ENCODE results near the gene KCNQ2. TPM values are rescaled to one million over a fixed set of nuclear protein-coding genes. Genes with fewer than 3 reads are reported as not detected.
A peak's percentile ranks its signal among the peaks of the same experiment; 100 is the strongest.

The KCNQ2 gene
- total RNA-seq, 2 experiments from 2014 or later, result not detected

DNA sequence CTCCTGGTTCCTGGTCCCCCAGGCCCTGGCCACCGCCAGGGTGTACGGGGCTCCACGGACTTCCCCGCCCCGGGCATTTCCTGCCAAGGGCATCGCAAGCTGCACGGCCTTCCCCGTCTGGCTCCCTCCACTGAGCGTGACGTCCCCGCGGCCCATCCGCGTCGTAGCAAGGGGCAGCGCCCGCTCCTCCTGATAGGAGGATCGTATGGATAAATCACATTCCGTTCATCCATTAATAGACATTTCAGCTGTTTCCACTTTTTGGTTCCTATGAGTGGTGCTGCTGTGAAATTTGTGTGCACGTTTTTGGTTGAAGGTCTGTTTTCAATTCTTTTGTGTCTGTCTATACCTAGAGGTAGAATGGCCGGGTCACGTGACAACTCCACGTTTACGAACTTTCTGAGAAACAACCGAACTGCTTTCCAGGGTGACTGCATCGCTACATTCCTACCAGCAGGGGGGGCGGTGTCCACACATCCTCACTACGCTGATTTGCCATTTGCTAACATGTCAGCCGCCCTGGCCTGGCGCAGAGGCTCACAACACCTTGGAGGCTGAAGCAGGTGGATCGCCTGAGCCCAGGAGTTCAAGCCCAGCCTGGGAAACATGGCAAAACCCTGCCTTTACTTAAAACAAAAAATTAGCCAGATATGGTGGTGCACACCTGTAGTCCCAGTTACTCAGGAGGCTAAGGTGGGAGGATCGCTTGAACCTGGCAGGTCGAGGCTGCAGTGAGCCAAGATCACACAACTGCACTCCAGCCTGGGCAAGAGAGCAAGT lies 37.7 kb downstream of the KCNQ2 start:
- Mint-ChIP-seq H3K4me3 (peak overlapping the region; percentile 19), H3K36me3 (ENCODE audit: low read depth) (no peaks in the 10 kb centered on the region), H3K4me1 (peaks cover 6% of the 10 kb centered on the region), H3K27me3 (peaks cover 8% of the 10 kb centered on the region), H3K9me3 (ENCODE audit: low read depth) (no peaks in the 10 kb centered on the region), H3K27ac (peak overlapping the region; percentile 58)
- intact Hi-C loops (cut with DNase I, micrococcal nuclease), result loop anchor here (1.0 to 5.0 kb wide), 3 partner anchors 86 to 103 kb away; partner anchors contain the start of genes PPDPF (in 2 of the 2) and PTK6 (in 1 of the 2)
- ATAC-seq, result peak; percentile 80
- ChIA-PET CTCF (interaction anchor here (0.8 kb wide), 1 partner anchor 20 kb away, joined by 3 read pairs; no protein-coding TSS in a partner anchor), POLR2A (no interaction called here)
- peak; percentile 90 for DNase-seq

DNA sequence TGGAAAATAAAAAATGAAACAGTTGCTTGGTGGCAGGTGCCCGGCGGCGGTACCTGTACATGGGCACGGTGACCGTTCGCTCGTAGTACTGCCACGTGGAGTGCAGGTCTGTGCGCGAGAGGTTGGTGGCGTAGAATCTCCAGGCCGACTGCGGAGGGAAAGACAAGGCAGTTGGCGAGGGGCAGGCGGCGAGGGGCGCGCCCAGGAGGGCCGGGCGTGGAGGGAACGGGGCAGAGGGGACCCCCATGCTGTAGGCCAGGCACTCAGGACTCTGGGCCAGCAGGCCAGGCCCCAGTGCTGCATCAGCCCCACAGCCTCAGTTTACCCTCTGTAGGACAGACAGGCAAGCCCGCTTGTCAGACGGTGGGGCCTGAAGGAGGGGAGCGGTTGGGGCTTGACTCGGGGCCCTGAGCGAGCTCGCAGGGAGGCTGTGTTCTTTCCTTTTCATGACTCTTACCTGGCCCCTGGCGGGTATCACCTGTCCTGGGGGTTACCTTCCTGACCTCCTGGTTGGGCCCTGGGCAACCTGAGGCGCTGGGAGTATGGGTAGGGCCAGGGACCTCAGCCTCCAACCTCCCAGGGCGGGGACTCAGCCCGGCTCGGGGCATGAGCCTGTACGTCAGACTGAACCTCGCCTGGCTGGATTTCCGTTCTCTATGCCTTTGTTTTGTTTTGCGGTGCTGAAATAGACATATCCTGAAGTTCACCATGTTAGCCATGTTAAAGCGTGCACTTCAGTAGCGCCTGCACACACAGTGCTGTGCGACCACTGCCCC lies 38.5 kb downstream of the KCNQ2 start:
- POLR2A ChIA-PET, result no interaction called here
- peak; percentile 17 for ATAC-seq

DNA sequence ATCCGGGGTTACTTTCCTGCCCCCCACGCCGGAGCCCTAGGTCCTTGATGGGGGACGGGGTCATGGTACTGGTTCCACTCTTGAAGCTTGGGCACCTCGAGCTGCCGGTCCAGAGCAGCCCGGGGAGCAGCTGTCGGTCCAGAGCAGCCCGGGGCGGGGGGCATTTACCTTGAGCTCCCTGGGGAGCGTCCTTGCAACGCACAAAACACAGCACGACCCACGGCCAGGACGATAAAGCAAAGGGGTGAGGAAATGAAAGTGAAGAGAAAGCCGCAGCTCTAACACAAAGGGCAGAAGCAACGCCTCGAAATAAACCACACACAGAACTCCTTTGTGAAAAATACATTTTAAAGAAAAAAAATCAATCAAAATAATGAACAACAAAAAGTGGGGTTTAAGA lies 39.1 kb downstream of the KCNQ2 start:
- H3K4me3 Mint-ChIP-seq, result no peak overlapping the region
- no peak for ATAC-seq
- peaks cover 6% of the 10 kb centered on the region for H3K27me3 Mint-ChIP-seq
- H3K4me1 Mint-ChIP-seq, result peaks cover 6% of the 10 kb centered on the region
- no peak overlapping the region for H3K27ac Mint-ChIP-seq
- DNase-seq, result no peak
- no peaks in the 10 kb centered on the region for H3K9me3 Mint-ChIP-seq (ENCODE audit: low read depth)
- ChIA-PET CTCF (interaction anchor here (0.8 kb wide), 1 partner anchor 106 kb away, joined by 3 read pairs; no protein-coding TSS in a partner anchor), POLR2A (no interaction called here)
- intact Hi-C loops (cut with DNase I, micrococcal nuclease), result no loop called here
- H3K36me3 Mint-ChIP-seq (ENCODE audit: low read depth), result no peaks in the 10 kb centered on the region

More for the DNA sequence above, 38.5 kb downstream of the KCNQ2 start:
- intact Hi-C loops (cut with DNase I, micrococcal nuclease), result no loop called here
- no peak overlapping the region for H3K4me3 Mint-ChIP-seq
- DNase-seq, result no peak
- H3K4me1 Mint-ChIP-seq, result peaks cover 6% of the 10 kb centered on the region
- CTCF ChIA-PET, result interaction anchor here (0.8 kb wide), 2 partner anchors 21 to 105 kb away, joined by 3 read pairs; no protein-coding TSS in a partner anchor
- no peaks in the 10 kb centered on the region for H3K36me3 Mint-ChIP-seq (ENCODE audit: low read depth)
- H3K9me3 Mint-ChIP-seq (ENCODE audit: low read depth), result no peaks in the 10 kb centered on the region
- H3K27me3 Mint-ChIP-seq, result peaks cover 8% of the 10 kb centered on the region
- H3K27ac Mint-ChIP-seq, result peak overlapping the region; percentile 31

DNA sequence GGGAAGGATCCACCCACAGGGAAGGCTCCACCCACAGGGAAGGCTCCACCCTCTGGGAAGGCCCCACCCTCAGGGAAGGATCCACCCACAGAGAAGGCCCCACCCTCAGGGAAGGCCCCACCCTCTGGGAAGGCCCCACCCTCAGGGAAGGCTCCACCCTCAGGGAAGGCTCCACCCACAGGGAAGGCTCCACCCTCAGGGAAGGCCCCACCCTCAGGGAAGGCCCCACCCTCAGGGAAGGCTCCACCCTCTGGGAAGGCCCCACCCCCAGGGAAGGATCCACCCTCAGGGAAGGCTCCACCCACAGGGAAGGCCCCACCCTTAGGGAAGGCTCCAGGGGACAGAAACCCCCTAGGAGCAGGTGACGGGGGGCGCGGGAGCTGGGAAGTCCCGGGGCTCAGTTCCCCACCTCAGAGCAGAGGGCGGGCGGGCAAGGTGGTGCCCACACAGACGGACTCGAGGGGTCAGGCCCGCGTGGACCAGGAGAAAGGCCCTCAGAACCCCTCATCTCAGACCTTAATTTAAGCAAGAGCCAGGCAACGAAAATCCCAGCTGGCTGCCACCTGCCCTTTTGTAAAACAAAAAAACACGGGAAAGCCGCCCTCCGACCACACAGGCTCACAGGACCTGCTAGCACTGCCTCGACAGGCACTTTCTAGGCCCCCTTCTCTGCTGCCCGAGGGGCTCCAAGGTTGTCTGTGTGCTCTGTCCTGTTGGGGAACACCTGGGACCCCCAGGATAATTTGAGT lies 39.7 kb downstream of the KCNQ2 start:
- DNase-seq (no peak), ATAC-seq (no peak)
- peaks cover 6% of the 10 kb centered on the region for H3K4me1 Mint-ChIP-seq
- H3K9me3 Mint-ChIP-seq (ENCODE audit: low read depth), result no peaks in the 10 kb centered on the region
- ChIA-PET CTCF (interaction anchor here (0.8 kb wide), 1 partner anchor 106 kb away, joined by 3 read pairs; no protein-coding TSS in a partner anchor), POLR2A (no interaction called here)
- H3K36me3 Mint-ChIP-seq (ENCODE audit: low read depth), result no peaks in the 10 kb centered on the region
- no peak overlapping the region for H3K4me3 Mint-ChIP-seq
- H3K27ac Mint-ChIP-seq, result no peak overlapping the region
- intact Hi-C loops (cut with DNase I, micrococcal nuclease), result no loop called here
- H3K27me3 Mint-ChIP-seq, result peaks cover 6% of the 10 kb centered on the region

DNA sequence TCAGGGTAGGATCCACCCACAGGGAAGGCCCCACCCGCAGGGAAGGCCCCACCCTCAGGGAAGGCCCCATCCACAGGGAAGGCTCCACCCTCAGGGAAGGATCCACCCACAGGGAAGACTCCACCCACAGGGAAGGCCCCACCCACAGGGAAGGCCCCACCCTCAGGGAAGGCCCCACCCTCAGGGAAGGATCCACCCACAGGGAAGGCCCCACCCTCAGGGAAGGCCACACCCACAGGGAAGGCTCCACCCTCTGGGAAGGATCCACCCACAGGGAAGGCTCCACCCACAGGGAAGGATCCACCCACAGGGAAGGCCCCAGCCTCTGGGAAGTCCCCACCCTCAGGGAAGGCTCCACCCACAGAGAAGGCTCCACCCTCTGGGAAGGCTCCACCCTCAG lies 40.5 kb downstream of the KCNQ2 start:
- DNase-seq (no peak), ATAC-seq (no peak)
- ChIA-PET POLR2A (no interaction called here), CTCF (no interaction called here)
- Mint-ChIP-seq H3K27me3 (peaks cover under 1% of the 10 kb centered on the region), H3K36me3 (ENCODE audit: low read depth) (no peaks in the 10 kb centered on the region), H3K27ac (no peak overlapping the region), H3K4me1 (peaks cover 6% of the 10 kb centered on the region), H3K4me3 (no peak overlapping the region), H3K9me3 (ENCODE audit: low read depth) (no peaks in the 10 kb centered on the region)
- intact Hi-C loops (cut with DNase I, micrococcal nuclease), result no loop called here

DNA sequence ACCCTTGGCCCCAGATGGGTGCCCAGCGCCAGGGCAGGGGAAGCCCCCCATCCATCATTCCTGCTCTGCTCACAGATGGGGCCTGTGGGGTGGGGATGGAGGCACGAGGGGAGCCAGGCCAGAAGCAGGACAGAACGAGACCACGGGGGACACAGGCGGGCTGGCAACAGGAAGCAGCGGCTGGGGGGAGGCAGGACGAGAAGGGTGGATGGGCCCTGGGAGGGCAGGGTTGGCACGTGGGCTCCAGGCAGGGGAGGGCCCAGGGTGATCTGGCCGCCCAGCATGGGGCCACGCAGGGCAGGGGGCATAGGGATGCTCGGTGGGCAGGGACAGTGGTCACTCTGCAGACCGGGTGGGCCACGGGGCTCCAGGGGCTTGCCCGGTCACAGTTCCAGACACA lies 41.6 kb downstream of the KCNQ2 start:
- no peak overlapping the region for H3K27ac Mint-ChIP-seq
- POLR2A ChIA-PET, result no interaction called here
- H3K4me1 Mint-ChIP-seq, result peaks cover 6% of the 10 kb centered on the region
- CTCF ChIA-PET, result no interaction called here
- ATAC-seq (no peak), DNase-seq (no peak)
- H3K27me3 Mint-ChIP-seq, result no peaks in the 10 kb centered on the region
- H3K36me3 Mint-ChIP-seq (ENCODE audit: low read depth), result no peaks in the 10 kb centered on the region
- no peaks in the 10 kb centered on the region for H3K9me3 Mint-ChIP-seq (ENCODE audit: low read depth)
- intact Hi-C loops (cut with DNase I, micrococcal nuclease), result no loop called here
- no peak overlapping the region for H3K4me3 Mint-ChIP-seq

DNA sequence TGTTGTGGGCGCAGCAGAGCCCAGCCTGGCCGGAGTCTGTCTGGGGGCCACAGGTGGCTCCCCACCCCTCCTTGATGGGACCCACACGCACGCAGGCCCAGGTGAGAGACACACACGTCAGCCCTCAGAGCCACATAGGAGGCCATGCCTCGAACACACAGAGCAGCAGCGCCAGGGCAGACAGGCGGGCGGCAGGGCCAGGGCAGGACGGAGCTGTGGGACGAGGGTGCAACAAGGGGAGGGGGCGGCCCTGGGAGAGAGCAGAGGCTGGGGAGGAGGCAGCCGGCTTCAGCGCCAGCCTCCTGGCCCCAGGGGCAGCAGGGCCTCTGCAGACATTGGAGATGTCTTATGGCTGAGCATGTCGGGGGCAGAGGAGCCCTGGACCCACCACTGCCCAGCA lies 42.5 kb downstream of the KCNQ2 start:
- Mint-ChIP-seq H3K36me3 (ENCODE audit: low read depth) (no peaks in the 10 kb centered on the region), H3K4me1 (peaks cover 5% of the 10 kb centered on the region), H3K27ac (no peak overlapping the region), H3K9me3 (ENCODE audit: low read depth) (no peaks in the 10 kb centered on the region), H3K4me3 (no peak overlapping the region), H3K27me3 (no peaks in the 10 kb centered on the region)
- POLR2A ChIA-PET, result no interaction called here
- no peak for DNase-seq
- CTCF ChIA-PET, result no interaction called here
- intact Hi-C loops (cut with DNase I, micrococcal nuclease), result no loop called here
- no peak for ATAC-seq

DNA sequence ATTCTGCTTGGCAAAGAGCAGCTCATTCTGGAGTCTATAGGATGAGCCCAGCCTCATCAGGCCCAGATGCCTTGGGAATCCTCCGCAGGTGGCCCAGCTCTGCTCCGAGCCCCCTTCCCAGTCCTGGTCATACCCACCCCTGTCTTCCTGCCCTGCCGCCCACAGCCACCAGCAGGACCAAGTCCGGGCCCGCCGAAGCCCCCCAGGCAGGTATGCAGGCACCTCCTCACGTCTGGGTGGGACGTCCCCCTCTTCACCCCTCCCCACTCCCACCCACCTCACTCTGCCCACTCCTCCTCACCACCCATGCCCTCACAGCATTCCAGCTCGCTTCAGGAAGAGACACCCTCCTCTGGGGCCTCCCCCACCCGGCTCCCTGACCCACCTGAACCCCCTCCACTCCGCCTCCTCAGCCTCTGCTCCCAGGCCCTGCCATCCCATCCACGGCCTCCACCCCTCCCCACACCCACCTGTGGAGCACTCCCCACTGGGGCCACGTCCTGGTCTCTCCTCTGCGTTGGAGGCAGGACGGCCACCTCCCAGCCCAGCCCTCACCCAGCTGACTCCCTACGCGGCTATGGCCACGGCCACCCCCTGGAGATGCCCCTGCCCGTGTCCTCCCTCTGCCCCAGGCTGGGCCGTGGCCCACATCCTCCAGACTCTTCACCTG lies 43.4 kb downstream of the KCNQ2 start:
- Mint-ChIP-seq H3K27me3 (no peaks in the 10 kb centered on the region), H3K9me3 (ENCODE audit: low read depth) (no peaks in the 10 kb centered on the region), H3K4me1 (no peaks in the 10 kb centered on the region), H3K27ac (no peak overlapping the region), H3K36me3 (ENCODE audit: low read depth) (no peaks in the 10 kb centered on the region), H3K4me3 (no peak overlapping the region)
- DNase-seq, result no peak
- CTCF ChIA-PET, result no interaction called here
- POLR2A ChIA-PET, result no interaction called here
- no peak for ATAC-seq
- intact Hi-C loops (cut with DNase I, micrococcal nuclease), result no loop called here

DNA sequence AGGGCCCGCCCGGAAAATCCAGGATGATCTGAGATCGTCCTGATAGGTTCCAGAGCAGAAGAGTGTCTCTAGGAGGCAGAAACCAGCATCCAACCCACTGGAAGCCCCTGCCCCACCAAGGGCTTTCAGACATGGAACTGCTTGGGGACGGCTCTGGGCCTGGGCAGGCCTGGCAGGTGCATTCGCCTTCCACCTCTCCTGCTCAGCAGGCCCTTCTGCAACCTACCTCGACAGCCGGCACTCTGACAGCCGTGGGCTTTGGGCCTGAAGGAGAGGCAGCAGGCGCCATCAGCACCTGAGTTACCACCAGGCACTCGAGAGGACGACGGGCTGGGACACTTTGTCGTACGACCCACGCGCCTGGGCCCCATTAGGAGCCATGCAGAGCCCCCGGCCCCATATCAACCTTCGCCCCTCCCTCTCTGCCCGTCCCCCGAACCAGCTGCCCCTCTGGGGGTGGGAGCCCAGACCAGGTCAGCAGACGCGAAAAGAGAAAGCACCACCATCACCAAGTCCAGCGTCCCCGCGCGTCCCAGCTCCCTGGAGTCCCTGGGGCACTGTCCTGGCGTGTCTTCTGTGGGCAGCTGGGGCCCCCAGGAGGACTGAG lies 44.6 kb downstream of the KCNQ2 start:
- no peaks in the 10 kb centered on the region for H3K27me3 Mint-ChIP-seq
- CTCF ChIA-PET, result no interaction called here

DNA sequence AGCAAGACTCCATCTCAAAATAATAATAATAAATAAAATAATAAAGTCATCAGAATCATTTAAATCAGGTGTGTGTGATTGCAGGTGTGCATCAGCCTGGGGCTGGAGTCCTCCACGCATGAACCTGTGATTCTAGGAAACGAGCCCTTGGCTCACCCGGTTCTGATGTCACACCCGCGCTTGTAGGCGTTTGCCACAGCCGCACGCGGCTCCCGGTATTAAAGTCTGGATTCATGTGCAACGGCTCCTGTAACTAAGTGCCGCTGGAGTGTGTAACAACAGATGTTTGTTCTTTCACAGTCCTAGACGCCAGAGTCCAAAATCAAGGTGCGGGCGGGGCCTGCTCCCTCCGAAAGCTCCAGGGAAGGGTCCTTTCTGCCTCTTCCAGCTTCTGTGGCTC lies 45.2 kb downstream of the KCNQ2 start:
- H3K27ac Mint-ChIP-seq, result no peak overlapping the region
- ATAC-seq (no peak), DNase-seq (no peak)
- H3K4me1 Mint-ChIP-seq, result no peaks in the 10 kb centered on the region
- no peaks in the 10 kb centered on the region for H3K36me3 Mint-ChIP-seq (ENCODE audit: low read depth)
- intact Hi-C loops (cut with DNase I, micrococcal nuclease), result no loop called here
- CTCF ChIA-PET, result no interaction called here
- no peak overlapping the region for H3K4me3 Mint-ChIP-seq
- POLR2A ChIA-PET, result no interaction called here
- no peaks in the 10 kb centered on the region for H3K9me3 Mint-ChIP-seq (ENCODE audit: low read depth)
- H3K27me3 Mint-ChIP-seq, result no peaks in the 10 kb centered on the region

More for the DNA sequence above, 44.6 kb downstream of the KCNQ2 start:
- DNase-seq (no peak), ATAC-seq (no peak)
- Mint-ChIP-seq H3K4me1 (no peaks in the 10 kb centered on the region), H3K9me3 (ENCODE audit: low read depth) (no peaks in the 10 kb centered on the region), H3K27ac (no peak overlapping the region), H3K36me3 (ENCODE audit: low read depth) (no peaks in the 10 kb centered on the region), H3K4me3 (no peak overlapping the region)
- POLR2A ChIA-PET, result no interaction called here
- intact Hi-C loops (cut with DNase I, micrococcal nuclease), result no loop called here
